BJ (cell line): ENCODE results near the gene TXK. TPM values are rescaled to one million over a fixed set of nuclear protein-coding genes. Genes with fewer than 3 reads are reported as not detected.

Source experiments
- CTCF ChIA-PET: fragments of 350-600 bp; formaldehyde crosslinking; extraction: SDS; loops from one replicate; lab custom pipeline; 2021; ENCODE audit warnings: antibody characterized with exemption, inconsistent platforms; lab: Yijun Ruan, JAX
- POLR2A ChIA-PET: fragments of 300-600 bp; sonication (Branson Sonifier 250); formaldehyde crosslinking; extraction: SDS; loops from one replicate; lab custom pipeline; 2021; ENCODE audit warnings: antibody characterized with exemption; lab: Charles Lee
- DNase-seq: peaks from one replicate; pipeline ENCODE4 v3.0.0-alpha.2; 2011; ENCODE audit warnings: low read depth
- H3K27me3 ChIP-seq: 2 replicates; pipeline ENCODE4 v1.6.0; 2011; ENCODE audit warnings: low read length; ENCODE audit not compliant: control insufficient read depth, insufficient read depth
- H3K36me3 ChIP-seq: 2 replicates; pipeline ENCODE4 v1.5.1; 2011; ENCODE audit warnings: low read length; ENCODE audit not compliant: control insufficient read depth, insufficient read depth
- H3K4me3 ChIP-seq: 2 replicates; pipeline ENCODE4 v1.5.1; 2011; ENCODE audit warnings: low read depth, mild to moderate bottlenecking, control low read depth, low read length
- polyA plus RNA-seq: library from polyadenylated mRNA; depleted of rRNA; stranded (reverse); fragments of >200 nt; gene quantifications from 2 replicates; pipeline ENCODE4 v1.2.3, GENCODE V29; 2011; rRNA removed
- small RNA-seq: library from RNA; depleted of rRNA; stranded (forward); fragments of <200 nt; gene quantifications from one replicate; pipeline ENCODE3, GENCODE V24; 2012; ENCODE audit warnings: low replicate concordance, low read depth; ENCODE audit not compliant: insufficient read length
- TF ChIP-seq, protein P1 (sequence below): IDR thresholded peaks from 2 replicates; pipeline ENCODE4 v1.5.1; 2011; ENCODE audit warnings: low read depth, mild to moderate bottlenecking, control low read depth, inconsistent platforms, low read length, moderate library complexity; ENCODE audit not compliant: insufficient read depth

Gene TXK
- polyA plus RNA-seq, 1 experiment = 0.10 TPM

DNA sequence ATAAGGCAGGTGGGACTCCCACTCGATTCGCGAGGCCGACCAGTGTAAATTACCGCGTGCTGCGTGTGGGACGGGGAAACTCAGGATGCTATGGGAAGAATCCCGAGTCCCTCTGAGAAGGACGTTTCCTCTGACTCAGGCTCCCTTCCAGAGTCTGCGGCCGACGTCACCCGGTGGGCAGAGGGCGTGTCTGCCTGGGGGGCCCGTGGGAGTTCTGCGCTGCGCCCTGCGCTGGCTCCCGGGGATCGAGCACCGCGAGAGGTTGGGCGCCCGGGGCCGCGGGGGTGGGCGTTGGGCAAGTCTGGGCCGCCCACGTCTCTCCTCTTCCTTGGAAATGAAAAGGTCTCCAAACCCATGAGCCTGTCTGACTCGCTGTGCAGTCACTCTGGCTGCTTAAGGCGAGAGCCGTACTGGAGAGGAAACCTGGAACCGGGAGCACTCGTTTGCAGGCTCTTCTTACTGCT is 116.9 kb downstream of the TXK start:
- no peak for DNase-seq
- Histone ChIP-seq H3K27me3 (no peaks in the 10 kb centered on the region), H3K4me3 (peak overlapping the region; percentile 55), H3K36me3 (no peaks in the 10 kb centered on the region)
- TF ChIP-seq, protein P1, sequence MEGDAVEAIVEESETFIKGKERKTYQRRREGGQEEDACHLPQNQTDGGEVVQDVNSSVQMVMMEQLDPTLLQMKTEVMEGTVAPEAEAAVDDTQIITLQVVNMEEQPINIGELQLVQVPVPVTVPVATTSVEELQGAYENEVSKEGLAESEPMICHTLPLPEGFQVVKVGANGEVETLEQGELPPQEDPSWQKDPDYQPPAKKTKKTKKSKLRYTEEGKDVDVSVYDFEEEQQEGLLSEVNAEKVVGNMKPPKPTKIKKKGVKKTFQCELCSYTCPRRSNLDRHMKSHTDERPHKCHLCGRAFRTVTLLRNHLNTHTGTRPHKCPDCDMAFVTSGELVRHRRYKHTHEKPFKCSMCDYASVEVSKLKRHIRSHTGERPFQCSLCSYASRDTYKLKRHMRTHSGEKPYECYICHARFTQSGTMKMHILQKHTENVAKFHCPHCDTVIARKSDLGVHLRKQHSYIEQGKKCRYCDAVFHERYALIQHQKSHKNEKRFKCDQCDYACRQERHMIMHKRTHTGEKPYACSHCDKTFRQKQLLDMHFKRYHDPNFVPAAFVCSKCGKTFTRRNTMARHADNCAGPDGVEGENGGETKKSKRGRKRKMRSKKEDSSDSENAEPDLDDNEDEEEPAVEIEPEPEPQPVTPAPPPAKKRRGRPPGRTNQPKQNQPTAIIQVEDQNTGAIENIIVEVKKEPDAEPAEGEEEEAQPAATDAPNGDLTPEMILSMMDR = no peak
- CTCF ChIA-PET = interaction anchor here (0.9 to 1.6 kb wide), 3 partner anchors 9 to 18 kb away, joined by 3 to 7 read pairs (median 5); no protein-coding TSS in a partner anchor
- POLR2A ChIA-PET = no interaction called here

Small RNAs within 50 kb of the gene (small RNA-seq; reads per million reads assigned to genes)
- gene RF00019 (not detected), gene RF00026 (not detected), gene RNU6-838P (not detected)

Other genes with a start within 250 kb of the TXK start
- 7.1 and 9.7 TPM in 2 replicates for gene NFXL1, start 219.7 kb downstream of the TXK start, polyA plus RNA-seq
- gene CNGA1, start 117.6 kb downstream of the TXK start, polyA plus RNA-seq = 0.04 TPM in 1 of 2 replicates, not detected in the other
- 0.60 and 1.0 TPM in 2 replicates for gene NIPAL1, start 117.5 kb downstream of the TXK start, polyA plus RNA-seq
- gene TEC, start 135.6 kb upstream of the TXK start, polyA plus RNA-seq = 0.20 and 0.28 TPM in 2 replicates
- 25.5 and 40.5 TPM in 2 replicates for gene SLAIN2, start 207.3 kb upstream of the TXK start, polyA plus RNA-seq